ENCODE results near the gene GRHL1.

DNA sequence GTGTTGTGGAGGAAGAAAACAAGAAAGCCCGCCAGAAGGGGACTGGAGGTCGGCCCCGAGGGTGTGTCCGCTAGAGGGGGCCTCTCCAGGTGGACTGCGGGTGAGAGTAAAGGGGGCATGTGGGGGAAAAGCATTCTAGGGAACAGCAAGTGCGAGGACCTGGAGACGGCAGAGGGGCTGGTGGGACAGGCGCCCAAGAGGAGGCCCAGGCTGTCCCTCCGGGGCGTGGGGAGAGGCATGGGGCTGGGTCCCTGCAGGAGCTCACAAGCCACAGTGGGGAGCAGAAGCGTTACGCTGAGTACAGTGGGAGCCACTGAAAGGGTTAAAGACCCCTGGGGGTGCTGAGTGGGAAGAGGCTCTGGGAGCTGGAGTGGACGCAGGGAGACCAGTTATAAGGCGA is 90.2 kb downstream of the GRHL1 start:
- TF ChIP-seq EZH2 (IDR thresholded peaks at IDR 0.05): no peak
- TF ChIP-seq POLR2AphosphoS5 (IDR thresholded peaks at IDR 0.05; ENCODE audit: borderline replicate concordance, low read depth, low read length): no peak
- no peak for TF ChIP-seq FOXP2 (optimal IDR thresholded peaks at IDR 0.05; ENCODE audit: control extremely low read depth, extremely low read length, insufficient read depth)
